OCI-LY3 (cell line): ENCODE data around the gene ARCN1.

Source experiments
- H2AFZ ChIP-seq: fragments of 200-600, 300-600 bp; shearing (Covaris generic); 2 replicates; pipeline ENCODE4 v1.6.0; 2014; ENCODE audit warnings: antibody characterized with exemption, low read depth, low read length
- H3K27ac ChIP-seq: fragments of 200-600, 300-600 bp; sonication (generic); 2 replicates; pipeline ENCODE4 v1.5.1; 2014; ENCODE audit warnings: mild to moderate bottlenecking, low read length, moderate library complexity, mixed read lengths
- H3K27me3 ChIP-seq: fragments of 200-600, 300-600 bp; sonication (generic); 2 replicates; pipeline ENCODE4 v1.6.1; 2014; ENCODE audit warnings: low read depth, low read length, mixed read lengths
- H3K36me3 ChIP-seq: fragments of 200-600, 300-600 bp; sonication (generic); replicated peaks from 2 replicates; pipeline ENCODE3; 2014; ENCODE audit warnings: low read depth, low read length, mixed read lengths
- H3K4me1 ChIP-seq: fragments of 300-600, 200-600 bp; sonication (generic); 2 replicates; pipeline ENCODE4 v1.6.1; 2014; ENCODE audit warnings: low read length, mixed read lengths
- H3K4me2 ChIP-seq: fragments of 200-600, 300-600 bp; sonication (generic); 2 replicates; pipeline ENCODE4 v1.6.1; 2014; ENCODE audit warnings: low read length, mixed read lengths
- H3K4me3 ChIP-seq: fragments of 300-600, 200-600 bp; sonication (generic); 2 replicates; pipeline ENCODE4 v1.5.1; 2014; ENCODE audit warnings: antibody characterized with exemption, mild to moderate bottlenecking, low read length, moderate library complexity
- H3K79me2 ChIP-seq: fragments of 300-600, 200-600 bp; shearing (Covaris generic); 2 replicates; pipeline ENCODE4 v1.6.1; 2014; ENCODE audit warnings: mild to moderate bottlenecking, low read length, mixed read lengths
- H3K9ac ChIP-seq: fragments of 300-600, 200-600 bp; shearing (Covaris generic); 2 replicates; pipeline ENCODE4 v1.6.0; 2014; ENCODE audit warnings: mild to moderate bottlenecking, low read length, moderate library complexity
- H3K9me3 ChIP-seq: fragments of 200-600, 300-600 bp; shearing (Covaris generic); 2 replicates; pipeline ENCODE4 v1.6.1; 2014; ENCODE audit warnings: low read length, mixed read lengths; ENCODE audit not compliant: insufficient read depth
- H4K20me1 ChIP-seq: fragments of 200-600, 300-600 bp; sonication (generic); 2 replicates; pipeline ENCODE4 v1.6.1; 2016; ENCODE audit warnings: low read length, mixed read lengths; ENCODE audit not compliant: insufficient read depth
- EZH2phosphoT487 ChIP-seq: fragments of 200-600 bp; shearing (Covaris generic); IDR thresholded peaks from 2 replicates; pipeline ENCODE4 v1.6.1; 2018; ENCODE audit warnings: antibody characterized with exemption, mixed run types, low read depth
- TF ChIP-seq, protein P1 (sequence below): fragments of 200-600, 300-600 bp; sonication (generic); IDR thresholded peaks from 2 replicates; pipeline ENCODE4 v1.5.1; 2014; ENCODE audit warnings: antibody characterized with exemption, low read length, low read depth

The ARCN1 gene

DNA sequence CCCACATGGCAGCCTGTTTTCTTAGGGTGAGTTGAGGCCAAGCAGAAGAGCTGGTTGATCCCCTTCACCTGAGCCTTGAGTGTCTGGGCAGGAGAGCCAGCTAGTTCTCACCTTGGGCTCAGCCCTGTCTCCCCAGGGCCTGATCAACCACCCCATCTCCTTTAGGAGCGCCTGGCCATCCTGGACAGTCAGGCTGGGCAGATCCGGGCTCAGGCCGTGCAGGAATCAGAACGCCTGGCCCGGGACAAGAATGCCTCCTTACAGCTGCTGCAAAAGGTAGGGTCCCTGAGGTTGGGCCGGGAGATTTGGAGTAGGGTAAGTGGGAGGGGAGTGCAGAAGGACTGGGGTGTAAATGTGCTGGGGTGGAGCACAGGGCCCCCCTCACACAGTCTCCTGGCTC, 66.5 kb downstream of the ARCN1 start:
- H4K20me1 ChIP-seq: no peaks in the 10 kb centered on the region
- H2AFZ ChIP-seq: no peak overlapping the region
- H3K4me3 ChIP-seq: no peak overlapping the region
- H3K4me1 ChIP-seq: no peaks in the 10 kb centered on the region
- no peaks in the 10 kb centered on the region for H3K9me3 ChIP-seq
- H3K27ac ChIP-seq: no peak overlapping the region
- no peaks in the 10 kb centered on the region for H3K79me2 ChIP-seq
- no peak overlapping the region for H3K4me2 ChIP-seq
- no peaks in the 10 kb centered on the region; the same call in 1 of the 2 replicates for H3K27me3 ChIP-seq
- H3K36me3 ChIP-seq: no peaks in the 10 kb centered on the region
- H3K9ac ChIP-seq: no peak overlapping the region
- TF ChIP-seq EZH2phosphoT487: no peak
- TF ChIP-seq, protein P1, sequence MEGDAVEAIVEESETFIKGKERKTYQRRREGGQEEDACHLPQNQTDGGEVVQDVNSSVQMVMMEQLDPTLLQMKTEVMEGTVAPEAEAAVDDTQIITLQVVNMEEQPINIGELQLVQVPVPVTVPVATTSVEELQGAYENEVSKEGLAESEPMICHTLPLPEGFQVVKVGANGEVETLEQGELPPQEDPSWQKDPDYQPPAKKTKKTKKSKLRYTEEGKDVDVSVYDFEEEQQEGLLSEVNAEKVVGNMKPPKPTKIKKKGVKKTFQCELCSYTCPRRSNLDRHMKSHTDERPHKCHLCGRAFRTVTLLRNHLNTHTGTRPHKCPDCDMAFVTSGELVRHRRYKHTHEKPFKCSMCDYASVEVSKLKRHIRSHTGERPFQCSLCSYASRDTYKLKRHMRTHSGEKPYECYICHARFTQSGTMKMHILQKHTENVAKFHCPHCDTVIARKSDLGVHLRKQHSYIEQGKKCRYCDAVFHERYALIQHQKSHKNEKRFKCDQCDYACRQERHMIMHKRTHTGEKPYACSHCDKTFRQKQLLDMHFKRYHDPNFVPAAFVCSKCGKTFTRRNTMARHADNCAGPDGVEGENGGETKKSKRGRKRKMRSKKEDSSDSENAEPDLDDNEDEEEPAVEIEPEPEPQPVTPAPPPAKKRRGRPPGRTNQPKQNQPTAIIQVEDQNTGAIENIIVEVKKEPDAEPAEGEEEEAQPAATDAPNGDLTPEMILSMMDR: no peak

DNA sequence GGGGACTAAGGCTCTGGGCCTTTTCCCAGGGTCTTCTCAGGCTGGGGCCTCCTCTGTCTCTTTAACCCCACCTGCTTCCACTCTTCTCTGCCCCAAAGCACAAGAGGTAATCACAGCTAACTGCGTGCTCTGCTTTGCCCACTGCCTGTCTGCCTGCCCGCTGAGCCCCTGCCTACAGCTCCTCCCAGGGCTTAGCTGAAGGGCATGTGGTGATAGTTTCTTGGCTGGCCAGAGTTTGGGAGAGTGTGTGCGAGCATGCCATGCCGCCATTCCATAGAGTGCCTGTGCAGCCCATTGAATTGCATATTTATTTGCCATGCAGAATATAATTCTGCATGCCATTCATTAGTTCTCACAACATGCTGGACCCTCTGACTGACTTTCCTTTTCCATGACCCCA, 67.7 kb downstream of the ARCN1 start:
- TF ChIP-seq, protein P1: no peak
- TF ChIP-seq EZH2phosphoT487: no peak
- Histone ChIP-seq H3K36me3 (no peaks in the 10 kb centered on the region), H2AFZ (no peak overlapping the region), H3K9me3 (no peaks in the 10 kb centered on the region), H3K27ac (no peak overlapping the region), H3K4me2 (no peak overlapping the region), H3K9ac (no peak overlapping the region), H3K4me1 (no peaks in the 10 kb centered on the region), H3K27me3 (no peaks in the 10 kb centered on the region; the same call in 1 of the 2 replicates), H3K4me3 (no peak overlapping the region), H3K79me2 (no peaks in the 10 kb centered on the region), H4K20me1 (no peaks in the 10 kb centered on the region)

DNA sequence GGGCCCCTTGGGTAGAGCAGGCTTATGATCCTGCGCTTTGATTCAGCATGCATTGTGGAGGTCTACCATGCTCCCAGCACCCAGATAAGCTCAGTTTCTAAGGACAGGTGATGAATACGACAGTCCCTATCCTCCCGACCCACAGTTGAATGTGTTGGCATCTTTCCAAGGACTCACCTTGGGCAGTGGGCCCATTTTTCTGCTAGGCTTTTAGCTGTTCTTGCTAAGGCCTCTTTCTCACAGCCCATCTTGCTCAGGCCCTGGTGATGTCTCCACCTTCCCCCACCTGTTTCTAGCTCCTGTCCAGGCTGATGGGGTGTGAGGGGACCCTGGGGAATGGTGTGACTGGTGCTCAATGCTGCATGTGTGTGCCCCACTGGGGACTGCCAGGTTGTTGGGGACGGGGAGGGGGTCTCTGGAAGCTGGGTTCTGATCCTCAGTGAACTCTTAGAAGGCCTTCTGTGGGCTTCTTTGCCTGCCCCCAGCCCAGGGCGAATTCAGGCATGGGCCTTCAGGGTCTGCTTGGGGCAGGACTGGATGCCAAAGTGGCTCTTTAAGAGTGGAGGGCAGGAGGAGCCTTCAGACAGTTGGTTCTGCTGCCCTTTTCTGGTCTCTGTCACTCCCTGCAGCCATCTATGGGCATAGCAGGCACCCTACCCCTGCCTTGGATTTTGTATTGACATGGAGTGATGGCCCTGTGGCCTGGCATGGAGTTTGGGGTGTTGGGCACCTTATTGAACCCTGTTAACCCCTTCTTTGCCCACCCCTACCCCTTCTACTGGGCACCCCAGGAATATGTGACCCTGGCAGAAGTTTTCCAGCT, 68.3 kb downstream of the ARCN1 start:
- H3K9ac ChIP-seq: no peak overlapping the region
- H3K4me1 ChIP-seq: no peaks in the 10 kb centered on the region
- no peak overlapping the region for H2AFZ ChIP-seq
- H3K79me2 ChIP-seq: no peaks in the 10 kb centered on the region
- TF ChIP-seq, protein P1: no peak
- TF ChIP-seq EZH2phosphoT487: no peak
- no peaks in the 10 kb centered on the region for H3K9me3 ChIP-seq
- no peak overlapping the region for H3K4me3 ChIP-seq
- no peaks in the 10 kb centered on the region; the same call in 1 of the 2 replicates for H3K27me3 ChIP-seq
- no peak overlapping the region for H3K4me2 ChIP-seq
- no peaks in the 10 kb centered on the region for H3K36me3 ChIP-seq
- H4K20me1 ChIP-seq: no peaks in the 10 kb centered on the region
- H3K27ac ChIP-seq: no peak overlapping the region

DNA sequence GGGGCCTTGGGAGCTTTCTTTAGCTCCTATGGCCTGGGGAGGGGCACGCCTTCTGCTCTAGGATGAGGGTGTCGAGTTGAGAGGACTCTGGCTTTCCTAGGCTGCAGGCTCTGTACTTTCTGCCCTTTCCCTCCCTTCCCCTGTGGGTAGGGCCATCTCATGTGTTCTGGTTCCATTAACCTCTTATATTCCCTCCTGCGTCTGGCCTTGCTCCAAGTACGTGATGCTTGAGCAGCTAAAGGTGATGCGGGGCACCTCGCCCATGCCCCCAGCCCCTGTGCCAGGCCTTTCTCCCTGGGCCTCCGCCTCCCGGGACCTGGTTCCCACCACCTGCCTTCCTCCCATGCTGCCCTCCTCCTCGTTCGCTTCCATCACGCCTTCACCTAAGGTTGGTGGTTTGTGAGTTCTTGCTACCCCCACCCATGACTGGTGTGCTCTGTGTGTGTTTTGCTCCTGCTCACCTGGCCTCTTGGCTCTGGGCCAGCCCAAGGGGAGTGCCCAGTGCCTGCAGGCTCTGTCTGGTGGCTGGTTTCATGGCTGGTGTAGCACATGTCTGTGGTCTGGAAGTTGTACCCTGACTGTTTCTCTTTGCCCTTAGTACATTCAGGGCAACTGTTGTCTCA, 69.3 kb downstream of the ARCN1 start:
- Histone ChIP-seq H3K4me2 (no peak overlapping the region), H3K9me3 (no peaks in the 10 kb centered on the region), H3K4me3 (no peak overlapping the region), H2AFZ (no peak overlapping the region), H3K27ac (no peak overlapping the region), H3K36me3 (no peaks in the 10 kb centered on the region), H4K20me1 (no peaks in the 10 kb centered on the region), H3K4me1 (no peaks in the 10 kb centered on the region), H3K9ac (no peak overlapping the region), H3K79me2 (no peaks in the 10 kb centered on the region), H3K27me3 (no peaks in the 10 kb centered on the region; the same call in 1 of the 2 replicates)
- TF ChIP-seq, protein P1: no peak
- no peak for TF ChIP-seq EZH2phosphoT487
